Subcutaneous adipose tissue (tissue), 4 donors: Measurements from ENCODE around the gene MT1G. TPM values are rescaled to one million over a fixed set of nuclear protein-coding genes. Genes with fewer than 3 reads are reported as not detected.

Experiments
- CTCF ChIP-seq: fragments of 450-650 bp; IDR thresholded peaks from one replicate; pipeline ENCODE4 v1.5.1; 2016; ENCODE audit warnings: low read depth, mild to moderate bottlenecking, control low read depth, antibody characterized with exemption, moderate library complexity
- total RNA-seq, 4 donors: library from RNA; depleted of rRNA; stranded (reverse); fragments of >200 nt; gene quantifications; one replicate each; pipeline ENCODE4 v1.1.0, GENCODE V29; 2016

Gene MT1G
- total RNA-seq, 4 donors from 2014 or later: 15.8 to 315 (median 21.4) TPM; not detected in 1

- TF ChIP-seq CTCF: no peak
These were observed 18.0 kb downstream of the MT1G start for GRCh38 chr16:56649820-56650219.

GRCh38 chr16:56649271-56649670 lies 18.6 kb downstream of the MT1G start:
- no peak for TF ChIP-seq CTCF

GRCh38 chr16:56647641-56648431 lies 20.0 kb downstream of the MT1G start:
- no peak for TF ChIP-seq CTCF

- TF ChIP-seq CTCF: no peak
These were observed 22.0 kb downstream of the MT1G start for GRCh38 chr16:56645838-56646237.

GRCh38 chr16:56645311-56645710 lies 22.6 kb downstream of the MT1G start:
- TF ChIP-seq CTCF: no peak

GRCh38 chr16:56643833-56644232 lies 24.0 kb downstream of the MT1G start:
- no peak for TF ChIP-seq CTCF

- TF ChIP-seq CTCF: no peak
These were observed 24.6 kb downstream of the MT1G start for GRCh38 chr16:56643080-56643778.
